ENCODE data around the gene CHFR. TPM values are rescaled to one million over a fixed set of nuclear protein-coding genes. Genes with fewer than 3 reads are reported as not detected.
"Not testable (repeated sequence)": the region's sequence is repeated elsewhere in the genome, so short reads cannot be mapped to it uniquely, and the experiment has no call there.

Gene CHFR
- total RNA-seq, 1 experiment from 2014 or later = 32.3 TPM

DNA sequence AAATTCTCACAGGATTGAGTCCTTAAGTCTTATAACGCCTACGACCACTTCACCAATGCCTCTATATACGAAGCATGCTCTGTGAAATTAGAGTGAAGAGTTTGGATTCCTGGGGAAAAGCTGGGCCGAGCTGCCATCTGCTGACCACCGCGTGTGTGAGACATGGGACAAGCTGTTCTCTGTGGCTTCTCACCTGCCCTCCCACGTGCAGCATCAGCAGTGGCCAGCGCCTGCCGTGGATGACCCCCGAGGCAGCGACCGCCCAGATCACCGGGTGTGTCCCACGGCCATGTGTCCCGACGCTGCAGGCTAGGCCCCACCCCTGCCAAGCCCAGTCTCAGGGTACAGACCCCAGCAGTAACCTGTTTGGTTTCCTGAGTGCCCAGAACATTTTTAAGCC, 37.1 kb downstream of the CHFR start:
- no peak overlapping the region for H3K27ac Mint-ChIP-seq (ENCODE audit: unreplicated experiment)
- H3K36me3 Mint-ChIP-seq (ENCODE audit: insufficient read depth, unreplicated experiment) = peaks cover 32% of the 10 kb centered on the region
- H3K9me3 Mint-ChIP-seq (ENCODE audit: unreplicated experiment) = no peaks in the 10 kb centered on the region
- BruUV-seq (replicated peaks) = no TSS peak
- POLR2A ChIA-PET = no interaction called here
- Histone ChIP-seq H3K9me3 (no peaks in the 10 kb centered on the region), H3K27me3 (replicated peaks; ENCODE audit: control insufficient read depth, insufficient read depth, low read length) (no peaks in the 10 kb centered on the region), H3K36me3 (ENCODE audit: control insufficient read depth, insufficient read depth, low read length) (no peaks in the 10 kb centered on the region), H3K4me1 (no peaks in the 10 kb centered on the region), H3K4me3 (ENCODE audit: low read depth, low read length) (no peak overlapping the region)
- peaks cover 6% of the 10 kb centered on the region for H3K4me1 Mint-ChIP-seq (ENCODE audit: low read depth, unreplicated experiment)
- intact Hi-C loops (cut with micrococcal nuclease; ENCODE audit: unreplicated experiment) = no loop called here
- CTCF ChIA-PET = no interaction called here
- no peak for DNase-seq
- H3K27me3 Mint-ChIP-seq (ENCODE audit: insufficient read depth, unreplicated experiment) = no peaks in the 10 kb centered on the region
- TF ChIP-seq CTCF (IDR thresholded peaks at IDR 0.05; ENCODE audit: insufficient read depth in 1 of 2, low read depth in 1 of 2, low read length in 1 of 2, severe bottlenecking in 1 of 2, unreplicated experiment in 1 of 2) = no peak
- no peak overlapping the region for H3K4me3 Mint-ChIP-seq (ENCODE audit: unreplicated experiment)

DNA sequence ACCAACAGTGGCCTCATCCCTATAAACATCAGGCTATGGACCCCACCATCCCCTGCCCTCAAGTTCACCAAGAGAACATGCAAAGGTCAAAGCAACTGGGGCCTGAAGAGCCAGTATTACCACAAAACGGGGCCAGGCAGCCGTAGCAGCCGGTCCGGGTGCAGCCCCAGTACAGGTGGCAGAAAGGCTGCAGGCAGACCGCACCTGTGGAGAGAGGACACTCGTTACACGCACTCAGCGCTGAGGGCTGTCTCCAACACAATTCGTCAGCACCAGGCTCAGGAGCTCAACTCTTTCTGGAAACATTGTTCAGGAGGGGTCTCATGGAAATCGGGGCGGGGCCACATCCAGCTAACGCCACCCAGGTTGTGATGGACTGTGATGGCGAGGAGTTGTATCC, 38.9 kb downstream of the CHFR start:
- H3K4me3 Mint-ChIP-seq (ENCODE audit: unreplicated experiment) = no peak overlapping the region

DNA sequence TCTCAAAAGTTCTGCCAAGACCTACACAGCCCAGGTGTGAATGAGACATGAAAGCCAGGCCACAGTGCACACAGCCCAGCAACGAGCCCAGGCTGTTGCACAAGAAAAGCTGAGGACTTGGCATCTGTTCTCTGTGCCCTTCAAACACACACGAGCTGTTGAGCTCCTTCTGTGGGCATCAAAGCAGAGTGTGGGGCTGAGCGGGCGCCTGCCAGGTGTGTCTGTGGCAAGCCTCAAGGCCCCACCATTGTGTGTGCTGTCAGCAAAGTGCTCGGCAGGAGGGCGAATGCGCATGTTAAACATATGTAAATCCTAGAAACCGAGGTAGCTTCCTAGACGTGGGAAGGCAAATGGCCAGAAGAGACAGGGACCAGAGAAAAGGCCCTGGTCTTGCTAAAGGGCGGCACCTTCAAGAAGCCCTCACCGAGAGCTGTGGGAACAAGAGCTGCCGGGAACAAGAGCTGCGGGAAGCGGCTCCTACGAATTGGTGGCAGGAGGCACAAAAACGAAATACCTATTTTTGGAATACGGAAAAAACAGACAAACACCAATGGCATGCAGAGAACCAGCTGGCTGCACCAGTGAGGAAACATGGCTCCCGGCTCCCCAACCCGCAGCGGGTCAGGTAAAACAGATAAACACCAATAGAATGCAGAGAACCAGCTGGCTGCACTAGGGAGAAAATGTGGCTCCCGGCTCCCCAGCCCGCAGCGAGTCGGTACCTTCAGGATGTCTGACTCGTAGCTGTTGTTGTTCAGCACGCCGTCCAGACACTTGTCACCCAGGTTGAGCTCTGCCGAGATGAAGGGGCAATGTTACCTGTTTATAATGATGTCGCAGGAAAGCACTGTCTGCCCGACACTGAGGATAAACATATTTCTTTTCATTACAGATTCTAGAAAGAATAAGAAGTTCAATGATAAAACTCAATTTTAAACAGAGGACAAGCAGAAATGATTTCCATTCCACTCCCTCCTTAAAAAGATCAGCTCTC, 39.7 kb downstream of the CHFR start:
- Mint-ChIP-seq H3K9me3 (ENCODE audit: unreplicated experiment) (no peaks in the 10 kb centered on the region), H3K27ac (ENCODE audit: unreplicated experiment) (no peak overlapping the region), H3K4me3 (ENCODE audit: unreplicated experiment) (no peak overlapping the region), H3K27me3 (ENCODE audit: insufficient read depth, unreplicated experiment) (no peaks in the 10 kb centered on the region), H3K36me3 (ENCODE audit: insufficient read depth, unreplicated experiment) (peaks cover 29% of the 10 kb centered on the region), H3K4me1 (ENCODE audit: low read depth, unreplicated experiment) (peaks cover 6% of the 10 kb centered on the region)
- no peak for DNase-seq
- TF ChIP-seq CTCF (IDR thresholded peaks at IDR 0.05; ENCODE audit: insufficient read depth in 1 of 2, low read depth in 1 of 2, low read length in 1 of 2, severe bottlenecking in 1 of 2, unreplicated experiment in 1 of 2) = no peak
- intact Hi-C loops (cut with micrococcal nuclease; ENCODE audit: unreplicated experiment) = no loop called here
- Histone ChIP-seq H3K27me3 (replicated peaks; ENCODE audit: control insufficient read depth, insufficient read depth, low read length) (no peaks in the 10 kb centered on the region), H3K9me3 (no peaks in the 10 kb centered on the region), H3K4me1 (no peaks in the 10 kb centered on the region), H3K36me3 (ENCODE audit: control insufficient read depth, insufficient read depth, low read length) (no peaks in the 10 kb centered on the region), H3K4me3 (ENCODE audit: low read depth, low read length) (no peak overlapping the region)
- CTCF ChIA-PET = no interaction called here
- no TSS peak for BruUV-seq (replicated peaks)
- POLR2A ChIA-PET = no interaction called here

More for the DNA sequence above, 38.9 kb downstream of the CHFR start:
- Mint-ChIP-seq H3K4me1 (ENCODE audit: low read depth, unreplicated experiment) (peaks cover 6% of the 10 kb centered on the region), H3K27me3 (ENCODE audit: insufficient read depth, unreplicated experiment) (no peaks in the 10 kb centered on the region), H3K36me3 (ENCODE audit: insufficient read depth, unreplicated experiment) (peaks cover 25% of the 10 kb centered on the region), H3K27ac (ENCODE audit: unreplicated experiment) (no peak overlapping the region), H3K9me3 (ENCODE audit: unreplicated experiment) (no peaks in the 10 kb centered on the region)
- ChIA-PET CTCF (no interaction called here), POLR2A (no interaction called here)
- H3K4me1 ChIP-seq = no peaks in the 10 kb centered on the region
- no peak for DNase-seq
- BruUV-seq (replicated peaks) = no TSS peak
- H3K27me3 ChIP-seq (replicated peaks; ENCODE audit: control insufficient read depth, insufficient read depth, low read length) = no peaks in the 10 kb centered on the region
- H3K36me3 ChIP-seq (ENCODE audit: control insufficient read depth, insufficient read depth, low read length) = no peaks in the 10 kb centered on the region
- no peak for TF ChIP-seq CTCF (IDR thresholded peaks at IDR 0.05; ENCODE audit: insufficient read depth in 1 of 2, low read depth in 1 of 2, low read length in 1 of 2, severe bottlenecking in 1 of 2, unreplicated experiment in 1 of 2)
- no peaks in the 10 kb centered on the region for H3K9me3 ChIP-seq
- H3K4me3 ChIP-seq (ENCODE audit: low read depth, low read length) = no peak overlapping the region
- intact Hi-C loops (cut with micrococcal nuclease; ENCODE audit: unreplicated experiment) = no loop called here

DNA sequence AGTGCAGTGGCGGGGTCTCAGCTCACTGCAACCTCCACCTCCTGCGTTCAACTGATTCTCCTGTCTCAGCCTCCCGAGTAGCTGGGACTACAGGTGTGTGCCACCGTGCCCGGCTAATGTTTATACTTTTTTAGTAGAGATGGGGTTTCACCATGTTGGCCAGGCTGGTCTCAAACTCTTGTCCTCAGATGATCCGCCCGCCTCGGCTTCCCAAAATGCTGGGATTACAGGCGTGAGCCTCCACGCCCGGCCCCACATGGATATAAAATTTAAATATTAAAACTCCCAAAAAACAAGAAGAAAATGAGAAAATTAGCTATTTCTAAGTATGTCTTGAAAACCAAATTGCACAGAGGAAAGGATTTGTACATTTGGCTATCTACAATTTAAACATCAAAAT, 42.7 kb downstream of the CHFR start:
- H3K36me3 ChIP-seq (ENCODE audit: control insufficient read depth, insufficient read depth, low read length); intact Hi-C loops (cut with micrococcal nuclease; ENCODE audit: unreplicated experiment); H3K4me3 ChIP-seq (ENCODE audit: low read depth, low read length); H3K9me3 ChIP-seq; CTCF ChIA-PET; H3K27me3 Mint-ChIP-seq (ENCODE audit: insufficient read depth, unreplicated experiment); BruUV-seq (replicated peaks); H3K9me3 Mint-ChIP-seq (ENCODE audit: unreplicated experiment); H3K27ac Mint-ChIP-seq (ENCODE audit: unreplicated experiment); H3K27me3 ChIP-seq (replicated peaks; ENCODE audit: control insufficient read depth, insufficient read depth, low read length); H3K4me1 Mint-ChIP-seq (ENCODE audit: low read depth, unreplicated experiment); H3K4me3 Mint-ChIP-seq (ENCODE audit: unreplicated experiment); DNase-seq; POLR2A ChIA-PET; H3K4me1 ChIP-seq: not testable (repeated sequence)
- H3K36me3 Mint-ChIP-seq (ENCODE audit: insufficient read depth, unreplicated experiment) = peaks cover 37% of the 10 kb centered on the region

All from Caco-2 (cell line).